ENCODE results near the gene TGFBR3L. TPM values are rescaled to one million over a fixed set of nuclear protein-coding genes. Genes with fewer than 3 reads are reported as not detected.

Gene TGFBR3L
- total RNA-seq, 2 experiments from 2014 or later = 7.6 to 9.3 TPM

- POLR2A ChIA-PET = interaction anchor here (0.6 kb wide), 1 partner anchor 162 kb away, joined by 3 read pairs; no protein-coding TSS in a partner anchor
- CTCF ChIA-PET = interaction anchor here (1.2 kb wide), 1 partner anchor 13 kb away, joined by 3 read pairs; no protein-coding TSS in a partner anchor
These were observed 16.8 kb downstream of the TGFBR3L start for GRCh38 chr19:7931221-7932061.

- CTCF ChIA-PET = no interaction called here
- POLR2A ChIA-PET = no interaction called here
These were observed 17.8 kb downstream of the TGFBR3L start for GRCh38 chr19:7932276-7932929.

GRCh38 chr19:7932930-7933300 lies 18.3 kb downstream of the TGFBR3L start:
- CTCF ChIA-PET = no interaction called here
- POLR2A ChIA-PET = no interaction called here

GRCh38 chr19:7933411-7933810 lies 18.8 kb downstream of the TGFBR3L start:
- CTCF ChIA-PET = no interaction called here
- POLR2A ChIA-PET = no interaction called here

- ChIA-PET CTCF (no interaction called here), POLR2A (interaction anchor here (0.7 kb wide), 1 partner anchor 309 kb away, joined by 10 read pairs; no protein-coding TSS in a partner anchor)
These were observed 19.4 kb downstream of the TGFBR3L start for GRCh38 chr19:7933828-7934725.

GRCh38 chr19:7934766-7935165 lies 20.1 kb downstream of the TGFBR3L start:
- ChIA-PET POLR2A (interaction anchor here (0.7 kb wide), 1 partner anchor 310 kb away, joined by 10 read pairs; no protein-coding TSS in a partner anchor), CTCF (interaction anchor here (0.7 to 1.4 kb wide), 2 partner anchors 8 to 74 kb away, joined by 4 to 5 read pairs; partner anchors contain the start of gene CTXN1)

GRCh38 chr19:7940841-7941240 lies 26.2 kb downstream of the TGFBR3L start:
- ChIA-PET CTCF (interaction anchor here (1.5 to 2.1 kb wide), 2 partner anchors 12 to 30 kb away, joined by 3 to 4 read pairs; no protein-coding TSS in a partner anchor), POLR2A (no interaction called here)

GRCh38 chr19:7941895-7942596 lies 27.4 kb downstream of the TGFBR3L start:
- POLR2A ChIA-PET = interaction anchor here (0.6 kb wide), 1 partner anchor 26 kb away, joined by 3 read pairs; no protein-coding TSS in a partner anchor
- CTCF ChIA-PET = interaction anchor here (0.6 to 1.5 kb wide), 2 partner anchors 13 to 233 kb away, joined by 3 read pairs; no protein-coding TSS in a partner anchor

- ChIA-PET POLR2A (interaction anchor here (0.6 to 2.3 kb wide), 7 partner anchors 14 to 1744 kb away, joined by 3 to 21 read pairs (median 5); partner anchors contain the start of genes ELAVL1 and SNAPC2), CTCF (interaction anchor here (0.7 to 3.3 kb wide), 16 partner anchors 17 to 310 kb away, joined by 3 to 24 read pairs (median 4); partner anchors contain the start of genes CTXN1, ELAVL1, MAP2K7 and SNAPC2)
These were observed 28.4 kb downstream of the TGFBR3L start for GRCh38 chr19:7942981-7943443.

GRCh38 chr19:7943444-7944176 lies 29.0 kb downstream of the TGFBR3L start, which contains the start of gene TIMM44:
Gene TIMM44 (minus strand): TSS chr19:7943666. CDS start chr19:7943651, 15 bp downstream.
- ChIA-PET POLR2A (interaction anchor here (0.6 to 2.3 kb wide), 8 partner anchors 15 to 1745 kb away, joined by 3 to 21 read pairs (median 5); partner anchors contain the start of genes ELAVL1 and SNAPC2), CTCF (interaction anchor here (0.6 to 3.3 kb wide), 26 partner anchors 15 to 379 kb away, joined by 3 to 24 read pairs (median 4); partner anchors contain the start of genes CTXN1, ELAVL1, MAP2K7 and SNAPC2)

- ChIA-PET CTCF (interaction anchor here (0.6 to 3.3 kb wide), 28 partner anchors 14 to 378 kb away, joined by 3 to 24 read pairs (median 4); partner anchors contain the start of genes CTXN1, ELAVL1, MAP2K7 and SNAPC2), POLR2A (interaction anchor here (0.5 to 2.3 kb wide), 6 partner anchors 16 to 637 kb away, joined by 3 to 21 read pairs (median 10); partner anchors contain the start of genes ELAVL1 and SNAPC2)
These were observed 29.6 kb downstream of the TGFBR3L start for GRCh38 chr19:7944177-7944761.

GRCh38 chr19:7947939-7948338 lies 33.3 kb downstream of the TGFBR3L start:
- CTCF ChIA-PET = interaction anchor here (0.6 to 1.0 kb wide), 2 partner anchors 22 to 306 kb away, joined by 3 to 6 read pairs; no protein-coding TSS in a partner anchor

GRCh38 chr19:7953060-7953459 lies 38.4 kb downstream of the TGFBR3L start:
- ChIA-PET POLR2A (no interaction called here), CTCF (interaction anchor here (0.5 kb wide), 1 partner anchor 697 kb away, joined by 3 read pairs; no protein-coding TSS in a partner anchor)

More at GRCh38 chr19:7947939-7948338, 33.3 kb downstream of the TGFBR3L start:
- POLR2A ChIA-PET = no interaction called here

GRCh38 chr19:7953576-7953975 lies 38.9 kb downstream of the TGFBR3L start:
- ChIA-PET POLR2A (no interaction called here), CTCF (no interaction called here)

- ChIA-PET CTCF (interaction anchor here (1.6 kb wide), 1 partner anchor 20 kb away, joined by 4 read pairs; no protein-coding TSS in a partner anchor), POLR2A (interaction anchor here (0.7 kb wide), 1 partner anchor 246 kb away, joined by 3 read pairs; no protein-coding TSS in a partner anchor)
These were observed 41.1 kb downstream of the TGFBR3L start for GRCh38 chr19:7955696-7956095.

- CTCF ChIA-PET = interaction anchor here (1.3 kb wide), 1 partner anchor 12 kb away, joined by 3 read pairs; no protein-coding TSS in a partner anchor
These were observed 44.6 kb downstream of the TGFBR3L start for GRCh38 chr19:7959211-7959610.

More at GRCh38 chr19:7959211-7959610, 44.6 kb downstream of the TGFBR3L start:
- POLR2A ChIA-PET = no interaction called here
